ENCODE data around the gene PPARG. TPM values are rescaled to one million over a fixed set of nuclear protein-coding genes. Genes with fewer than 3 reads are reported as not detected.

The PPARG gene
- total and polyA plus RNA-seq, 4 donors: 5.2 to 15.7 (median 7.0) TPM

DNA sequence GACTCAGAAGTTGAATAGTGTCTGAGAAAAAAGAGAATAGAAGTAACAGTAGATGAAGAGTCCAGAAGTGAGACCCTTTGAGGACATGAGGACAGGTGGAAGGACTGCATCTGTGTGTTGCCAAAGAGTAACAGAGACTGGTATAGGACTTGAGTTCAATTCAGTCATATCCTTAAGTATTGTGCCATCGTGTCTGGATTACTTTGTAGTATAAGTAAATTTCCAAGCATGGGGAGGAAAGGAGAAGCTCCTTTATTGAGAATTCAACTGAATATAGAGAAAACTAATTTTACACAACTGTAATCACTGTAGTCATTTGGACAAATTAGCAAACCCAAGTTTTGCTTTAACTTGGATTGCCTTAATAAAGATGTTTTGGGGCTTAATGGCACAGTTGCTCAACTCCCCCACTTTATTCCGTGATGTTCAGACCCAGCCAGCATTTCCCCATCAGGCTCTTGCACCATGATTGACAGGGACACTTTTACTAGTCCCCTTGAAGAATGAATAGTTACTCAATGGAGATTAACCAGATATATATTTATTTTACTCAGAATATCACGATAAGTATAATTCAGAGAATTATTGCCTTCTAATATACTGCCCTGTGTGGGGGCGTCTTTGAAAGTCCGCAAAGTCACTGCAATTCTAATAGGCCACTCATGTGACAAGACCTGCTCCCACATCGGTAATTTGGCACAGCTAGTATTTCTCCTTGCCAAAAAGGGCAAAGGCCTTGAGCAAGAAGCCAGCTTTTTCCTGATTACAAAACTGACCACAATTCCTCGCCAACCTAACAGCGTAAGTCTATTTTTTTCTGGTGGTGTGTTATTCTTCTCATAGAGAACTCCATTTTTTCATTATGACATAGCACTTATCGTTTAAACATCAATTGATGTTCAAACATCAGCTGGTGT is 61.3 kb downstream of the PPARG start:
- no peaks in the 10 kb centered on the region for H3K27me3 ChIP-seq (ENCODE audit: control insufficient read depth in 4 of 4, insufficient read depth in 4 of 4, low read length in 3 of 4)
- no peaks in the 10 kb centered on the region for H3K36me3 ChIP-seq (ENCODE audit: control insufficient read depth in 4 of 4, insufficient read depth in 3 of 4, low read depth in 1 of 4, low read length in 3 of 4)
- peaks cover 0 to 30% (median 26%) of the 10 kb centered on the region in 4 donors for H3K4me1 ChIP-seq (ENCODE audit: control insufficient read depth in 4 of 4, insufficient read depth in 4 of 4, low read length in 3 of 4)
- no peaks in the 10 kb centered on the region for H3K9me3 ChIP-seq (ENCODE audit: control insufficient read depth in 4 of 4, low read length in 3 of 4)
- peak overlapping the region; percentile 38 to 50 (median 41) for H3K4me3 ChIP-seq (ENCODE audit: low read depth in 1 of 3, low read length in 3 of 3)
- TF ChIP-seq, protein P1, sequence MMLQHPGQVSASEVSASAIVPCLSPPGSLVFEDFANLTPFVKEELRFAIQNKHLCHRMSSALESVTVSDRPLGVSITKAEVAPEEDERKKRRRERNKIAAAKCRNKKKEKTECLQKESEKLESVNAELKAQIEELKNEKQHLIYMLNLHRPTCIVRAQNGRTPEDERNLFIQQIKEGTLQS (IDR thresholded peaks at IDR 0.05): no peak
- TF ChIP-seq RAD21 (IDR thresholded peaks at IDR 0.05): peak; percentile 23 to 48
- no peak for TF ChIP-seq GABPA (IDR thresholded peaks at IDR 0.05 in 1 of 2, conservative IDR thresholded peaks at IDR 0.05 in 1 of 2)
- TF ChIP-seq HNF4G (IDR thresholded peaks at IDR 0.05): no peak
- peak; percentile 47 for TF ChIP-seq YY1 (IDR thresholded peaks at IDR 0.05)
- TF ChIP-seq, protein P2, sequence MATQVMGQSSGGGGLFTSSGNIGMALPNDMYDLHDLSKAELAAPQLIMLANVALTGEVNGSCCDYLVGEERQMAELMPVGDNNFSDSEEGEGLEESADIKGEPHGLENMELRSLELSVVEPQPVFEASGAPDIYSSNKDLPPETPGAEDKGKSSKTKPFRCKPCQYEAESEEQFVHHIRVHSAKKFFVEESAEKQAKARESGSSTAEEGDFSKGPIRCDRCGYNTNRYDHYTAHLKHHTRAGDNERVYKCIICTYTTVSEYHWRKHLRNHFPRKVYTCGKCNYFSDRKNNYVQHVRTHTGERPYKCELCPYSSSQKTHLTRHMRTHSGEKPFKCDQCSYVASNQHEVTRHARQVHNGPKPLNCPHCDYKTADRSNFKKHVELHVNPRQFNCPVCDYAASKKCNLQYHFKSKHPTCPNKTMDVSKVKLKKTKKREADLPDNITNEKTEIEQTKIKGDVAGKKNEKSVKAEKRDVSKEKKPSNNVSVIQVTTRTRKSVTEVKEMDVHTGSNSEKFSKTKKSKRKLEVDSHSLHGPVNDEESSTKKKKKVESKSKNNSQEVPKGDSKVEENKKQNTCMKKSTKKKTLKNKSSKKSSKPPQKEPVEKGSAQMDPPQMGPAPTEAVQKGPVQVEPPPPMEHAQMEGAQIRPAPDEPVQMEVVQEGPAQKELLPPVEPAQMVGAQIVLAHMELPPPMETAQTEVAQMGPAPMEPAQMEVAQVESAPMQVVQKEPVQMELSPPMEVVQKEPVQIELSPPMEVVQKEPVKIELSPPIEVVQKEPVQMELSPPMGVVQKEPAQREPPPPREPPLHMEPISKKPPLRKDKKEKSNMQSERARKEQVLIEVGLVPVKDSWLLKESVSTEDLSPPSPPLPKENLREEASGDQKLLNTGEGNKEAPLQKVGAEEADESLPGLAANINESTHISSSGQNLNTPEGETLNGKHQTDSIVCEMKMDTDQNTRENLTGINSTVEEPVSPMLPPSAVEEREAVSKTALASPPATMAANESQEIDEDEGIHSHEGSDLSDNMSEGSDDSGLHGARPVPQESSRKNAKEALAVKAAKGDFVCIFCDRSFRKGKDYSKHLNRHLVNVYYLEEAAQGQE (IDR thresholded peaks at IDR 0.05): peak; percentile 36
- peak; percentile 83 for TF ChIP-seq NR2F2 (IDR thresholded peaks at IDR 0.05)
- peak; percentile 74 to 81 for TF ChIP-seq RXRA (IDR thresholded peaks at IDR 0.05)
- peak; percentile 65 to 76 for TF ChIP-seq HNF4A (conservative IDR thresholded peaks at IDR 0.05)
- TF ChIP-seq FOXA1 (IDR thresholded peaks at IDR 0.05): no peak
- no peak for TF ChIP-seq JUND (IDR thresholded peaks at IDR 0.05)
- no peak for TF ChIP-seq FOXA2 (IDR thresholded peaks at IDR 0.05)
- TF ChIP-seq SP1 (IDR thresholded peaks at IDR 0.05): peak; percentile 68
- TF ChIP-seq, protein P3, sequence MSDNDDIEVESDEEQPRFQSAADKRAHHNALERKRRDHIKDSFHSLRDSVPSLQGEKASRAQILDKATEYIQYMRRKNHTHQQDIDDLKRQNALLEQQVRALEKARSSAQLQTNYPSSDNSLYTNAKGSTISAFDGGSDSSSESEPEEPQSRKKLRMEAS (IDR thresholded peaks at IDR 0.05): no peak
- TF ChIP-seq, protein P4, sequence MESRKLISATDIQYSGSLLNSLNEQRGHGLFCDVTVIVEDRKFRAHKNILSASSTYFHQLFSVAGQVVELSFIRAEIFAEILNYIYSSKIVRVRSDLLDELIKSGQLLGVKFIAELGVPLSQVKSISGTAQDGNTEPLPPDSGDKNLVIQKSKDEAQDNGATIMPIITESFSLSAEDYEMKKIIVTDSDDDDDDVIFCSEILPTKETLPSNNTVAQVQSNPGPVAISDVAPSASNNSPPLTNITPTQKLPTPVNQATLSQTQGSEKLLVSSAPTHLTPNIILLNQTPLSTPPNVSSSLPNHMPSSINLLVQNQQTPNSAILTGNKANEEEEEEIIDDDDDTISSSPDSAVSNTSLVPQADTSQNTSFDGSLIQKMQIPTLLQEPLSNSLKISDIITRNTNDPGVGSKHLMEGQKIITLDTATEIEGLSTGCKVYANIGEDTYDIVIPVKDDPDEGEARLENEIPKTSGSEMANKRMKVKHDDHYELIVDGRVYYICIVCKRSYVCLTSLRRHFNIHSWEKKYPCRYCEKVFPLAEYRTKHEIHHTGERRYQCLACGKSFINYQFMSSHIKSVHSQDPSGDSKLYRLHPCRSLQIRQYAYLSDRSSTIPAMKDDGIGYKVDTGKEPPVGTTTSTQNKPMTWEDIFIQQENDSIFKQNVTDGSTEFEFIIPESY (IDR thresholded peaks at IDR 0.05): no peak
- TF ChIP-seq, protein P5, sequence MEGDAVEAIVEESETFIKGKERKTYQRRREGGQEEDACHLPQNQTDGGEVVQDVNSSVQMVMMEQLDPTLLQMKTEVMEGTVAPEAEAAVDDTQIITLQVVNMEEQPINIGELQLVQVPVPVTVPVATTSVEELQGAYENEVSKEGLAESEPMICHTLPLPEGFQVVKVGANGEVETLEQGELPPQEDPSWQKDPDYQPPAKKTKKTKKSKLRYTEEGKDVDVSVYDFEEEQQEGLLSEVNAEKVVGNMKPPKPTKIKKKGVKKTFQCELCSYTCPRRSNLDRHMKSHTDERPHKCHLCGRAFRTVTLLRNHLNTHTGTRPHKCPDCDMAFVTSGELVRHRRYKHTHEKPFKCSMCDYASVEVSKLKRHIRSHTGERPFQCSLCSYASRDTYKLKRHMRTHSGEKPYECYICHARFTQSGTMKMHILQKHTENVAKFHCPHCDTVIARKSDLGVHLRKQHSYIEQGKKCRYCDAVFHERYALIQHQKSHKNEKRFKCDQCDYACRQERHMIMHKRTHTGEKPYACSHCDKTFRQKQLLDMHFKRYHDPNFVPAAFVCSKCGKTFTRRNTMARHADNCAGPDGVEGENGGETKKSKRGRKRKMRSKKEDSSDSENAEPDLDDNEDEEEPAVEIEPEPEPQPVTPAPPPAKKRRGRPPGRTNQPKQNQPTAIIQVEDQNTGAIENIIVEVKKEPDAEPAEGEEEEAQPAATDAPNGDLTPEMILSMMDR (IDR thresholded peaks at IDR 0.05; ENCODE audit: low read depth, low read length, missing input control): no peak
- TF ChIP-seq EGR1 (IDR thresholded peaks at IDR 0.05; ENCODE audit: low read depth in 2 of 2): peak; percentile 51 to 61
- TF ChIP-seq TAF1 (conservative IDR thresholded peaks at IDR 0.05): peak; percentile 75
- H3K9ac ChIP-seq (ENCODE audit: low read depth in 1 of 2, low read length in 2 of 2): peak overlapping the region in 1 of 2 donors; percentile 21
- H3K27ac ChIP-seq (ENCODE audit: low read depth in 1 of 2, low read length in 2 of 2): peak overlapping the region; percentile 83 to 84
- DNase-seq (ENCODE audit: low spot score): no peak
- 22% methylated on average over 9 of the region's 9 CpGs for WGBS
